Erythroblast (primary cell): ENCODE results near the gene TPX2.
"Not testable (repeated sequence)": the region's sequence is repeated elsewhere in the genome, so short reads cannot be mapped to it uniquely, and the experiment has no call there.

Source experiments
- GATA1 ChIP-seq: IDR thresholded peaks from 2 replicates; pipeline ENCODE4 v1.6.1; 2011; ENCODE audit warnings: low read depth, mild to moderate bottlenecking, control low read depth, low read length, moderate library complexity
- POLR2A ChIP-seq: IDR thresholded peaks from 2 replicates; pipeline ENCODE4 v1.6.1; 2011; ENCODE audit warnings: mild to moderate bottlenecking, low read length

DNA sequence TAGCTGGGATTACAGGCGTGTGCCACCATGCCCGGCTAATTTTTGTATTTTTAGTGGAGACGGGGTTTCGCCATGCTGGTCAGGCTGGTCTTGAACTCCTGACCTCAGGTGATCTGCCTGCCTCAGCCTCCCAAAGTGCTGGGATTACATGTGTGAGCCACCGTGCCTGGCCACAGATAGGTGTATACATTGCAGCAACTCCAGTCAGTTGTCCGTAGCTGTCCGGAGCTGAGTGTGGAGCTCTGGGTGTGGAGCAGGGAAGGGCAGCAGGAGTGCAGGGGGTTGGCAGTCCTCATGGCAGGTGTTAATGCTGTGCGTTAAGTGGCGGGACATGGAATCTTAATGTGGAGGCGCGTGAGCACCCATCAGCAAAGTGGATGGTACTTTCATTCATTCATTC, 88.9 kb downstream of the TPX2 start:
- not testable (repeated sequence) for TF ChIP-seq POLR2A, GATA1
